Ascending aorta (tissue), 2 donors: ENCODE results near the gene FAM47E. TPM values are rescaled to one million over a fixed set of nuclear protein-coding genes. Genes with fewer than 3 reads are reported as not detected.

ENCODE experiments used
- DNase-seq, 2 donors: peaks; one replicate each; pipeline ENCODE4 v3.0.0-alpha.2; 2019; ENCODE audit warnings: low spot score in 2 of 2
- H3K27ac ChIP-seq, 2 donors: fragments of 200-600 bp; sonication (generic); one replicate each; pipeline ENCODE4 v1.5.1; 2016 to 2017; ENCODE audit warnings: mild to moderate bottlenecking in 1 of 2
- H3K27me3 ChIP-seq: fragments of 200-600 bp; sonication (generic); one replicate; pipeline ENCODE4 v1.5.1; 2017
- H3K36me3 ChIP-seq, 2 donors: fragments of 200-600 bp; sonication (generic); one replicate each; pipeline ENCODE4 v1.5.1; 2016
- H3K4me1 ChIP-seq, 2 donors: fragments of 200-600 bp; sonication (generic); one replicate each; pipeline ENCODE4 v1.5.1; 2016 to 2017; ENCODE audit warnings: mild to moderate bottlenecking in 1 of 2
- H3K4me3 ChIP-seq, 2 donors: fragments of 200-600 bp; sonication (generic); one replicate each; pipeline ENCODE4 v1.5.1; 2016 to 2017; ENCODE audit warnings: mild to moderate bottlenecking in 1 of 2
- H3K9me3 ChIP-seq, 2 donors: fragments of 200-600 bp; sonication (generic); one replicate each; pipeline ENCODE4 v1.5.1; 2016
- intact Hi-C: fragments of 100-400 bp; cut with DNase I; formaldehyde crosslinking; loops from one replicate; pipeline ENCODE4 v1.15.1; 2023
- total RNA-seq: library from RNA; depleted of rRNA; stranded (reverse); fragments of >200 nt; gene quantifications from one replicate; pipeline ENCODE4 v1.1.0, GENCODE V29; 2016
- TF ChIP-seq, protein P1 (sequence below), 3 experiments: fragments of 200-600 bp in 2 of 3; fragments of 450-650 bp in 1 of 3; sonication (generic) in 2 of 3; IDR thresholded peaks; one replicate each; pipeline ENCODE4 v1.5.1; 2016 to 2019; ENCODE audit warnings: antibody characterized with exemption in 3 of 3, mild to moderate bottlenecking in 1 of 3, moderate library complexity in 1 of 3

Gene FAM47E
- total RNA-seq, 1 donor from 2014 or later = not detected

DNA sequence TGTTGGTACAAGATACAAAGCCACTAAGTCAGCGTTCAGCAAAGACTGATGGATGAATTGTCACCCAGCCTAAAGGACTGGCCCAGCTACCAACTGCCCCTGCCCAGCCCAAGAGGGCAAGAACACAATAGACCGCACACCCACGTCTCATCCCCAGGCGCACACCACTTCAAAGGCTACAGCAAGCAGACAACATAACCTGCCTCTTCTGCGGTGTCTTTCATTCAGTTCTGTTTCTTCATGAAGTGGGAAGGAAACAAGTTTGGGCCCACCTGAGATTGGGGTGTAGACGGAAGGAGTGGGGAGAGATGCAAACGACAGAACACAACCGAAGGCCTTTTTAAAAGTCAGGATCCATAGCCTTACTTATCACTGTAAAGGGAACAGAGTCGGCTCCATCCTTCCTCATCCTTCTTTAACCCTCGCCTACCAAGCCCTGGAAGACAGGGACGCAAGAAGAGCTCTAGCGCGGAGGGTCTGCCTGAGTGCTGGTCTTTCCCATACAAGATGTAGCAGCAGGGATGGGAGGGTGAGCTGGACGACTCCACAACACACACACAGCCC is 38.6 kb upstream of the FAM47E start:
- Histone ChIP-seq H3K27ac (peak overlapping the region; percentile 97 to 99), H3K36me3 (no peaks in the 10 kb centered on the region), H3K4me1 (peaks cover 15 to 51% of the 10 kb centered on the region in 2 donors), H3K4me3 (peak overlapping the region; percentile 92 to 97), H3K27me3 (no peaks in the 10 kb centered on the region), H3K9me3 (no peaks in the 10 kb centered on the region)
- TF ChIP-seq, protein P1, sequence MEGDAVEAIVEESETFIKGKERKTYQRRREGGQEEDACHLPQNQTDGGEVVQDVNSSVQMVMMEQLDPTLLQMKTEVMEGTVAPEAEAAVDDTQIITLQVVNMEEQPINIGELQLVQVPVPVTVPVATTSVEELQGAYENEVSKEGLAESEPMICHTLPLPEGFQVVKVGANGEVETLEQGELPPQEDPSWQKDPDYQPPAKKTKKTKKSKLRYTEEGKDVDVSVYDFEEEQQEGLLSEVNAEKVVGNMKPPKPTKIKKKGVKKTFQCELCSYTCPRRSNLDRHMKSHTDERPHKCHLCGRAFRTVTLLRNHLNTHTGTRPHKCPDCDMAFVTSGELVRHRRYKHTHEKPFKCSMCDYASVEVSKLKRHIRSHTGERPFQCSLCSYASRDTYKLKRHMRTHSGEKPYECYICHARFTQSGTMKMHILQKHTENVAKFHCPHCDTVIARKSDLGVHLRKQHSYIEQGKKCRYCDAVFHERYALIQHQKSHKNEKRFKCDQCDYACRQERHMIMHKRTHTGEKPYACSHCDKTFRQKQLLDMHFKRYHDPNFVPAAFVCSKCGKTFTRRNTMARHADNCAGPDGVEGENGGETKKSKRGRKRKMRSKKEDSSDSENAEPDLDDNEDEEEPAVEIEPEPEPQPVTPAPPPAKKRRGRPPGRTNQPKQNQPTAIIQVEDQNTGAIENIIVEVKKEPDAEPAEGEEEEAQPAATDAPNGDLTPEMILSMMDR (IDR thresholded peaks at IDR 0.05) = no peak
- intact Hi-C loops = loop anchor here (1.0 to 5.0 kb wide), 6 partner anchors 14 to 944 kb away; partner anchors contain the start of genes CCNG2, SDAD1 and STBD1
- DNase-seq = no peak

DNA sequence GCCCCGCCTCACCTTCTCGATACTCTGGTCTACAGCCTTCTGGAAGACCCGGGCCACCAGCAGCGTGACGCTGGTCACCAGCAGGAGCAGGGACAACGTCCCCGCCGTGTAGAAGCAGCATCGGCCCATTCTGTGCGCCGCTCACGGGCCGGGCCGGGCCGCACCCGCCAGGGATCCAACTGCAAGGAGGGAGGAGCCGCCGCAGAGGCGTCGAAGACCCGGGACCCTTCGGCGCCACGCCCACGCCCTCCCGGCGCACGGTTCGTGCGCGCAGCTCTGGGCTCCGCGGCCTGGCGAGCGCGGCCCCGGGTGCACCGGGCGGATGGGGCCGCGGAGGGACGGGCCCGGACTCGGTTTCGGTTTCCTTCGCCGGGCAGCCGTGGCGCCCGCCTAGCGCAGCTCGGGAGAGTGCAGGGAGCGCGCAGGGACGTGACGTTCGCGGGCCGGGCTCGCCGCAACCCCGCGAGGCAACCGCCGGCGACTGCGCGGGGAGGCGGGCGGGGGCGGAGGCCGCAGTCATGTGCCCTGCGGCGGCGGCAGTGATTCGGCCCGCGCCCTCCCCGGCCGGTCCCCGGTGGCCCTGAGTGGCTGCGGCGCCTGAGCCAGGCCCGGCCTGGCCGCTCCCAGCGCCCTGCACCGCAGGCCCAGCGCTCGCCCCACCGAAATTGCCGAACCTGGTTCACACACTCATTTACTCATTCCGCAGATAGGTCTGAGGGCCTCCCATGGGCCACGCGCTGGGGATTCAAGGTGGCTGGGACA is 37.9 kb upstream of the FAM47E start, which contains the start of gene SCARB2:
Gene SCARB2, minus strand, starts transcription at position 410 of the 762 bp plus-strand sequence. Its CDS starts 281 bp downstream, at position 129.
- DNase-seq = peak; percentile 56 to 94
- Histone ChIP-seq H3K36me3 (no peaks in the 10 kb centered on the region), H3K9me3 (no peaks in the 10 kb centered on the region), H3K4me1 (peaks cover 15 to 46% of the 10 kb centered on the region in 2 donors), H3K27ac (peak within 1 kb of the TSS; percentile 97 to 99), H3K4me3 (peak within 1 kb of the TSS; percentile 92 to 97), H3K27me3 (no peaks in the 10 kb centered on the region)
- intact Hi-C loops = loop anchor here (1.0 to 5.0 kb wide), 6 partner anchors 15 to 944 kb away; partner anchors contain the start of genes CCNG2, SDAD1 and STBD1
- TF ChIP-seq, protein P1 (IDR thresholded peaks at IDR 0.05) = no peak

DNA sequence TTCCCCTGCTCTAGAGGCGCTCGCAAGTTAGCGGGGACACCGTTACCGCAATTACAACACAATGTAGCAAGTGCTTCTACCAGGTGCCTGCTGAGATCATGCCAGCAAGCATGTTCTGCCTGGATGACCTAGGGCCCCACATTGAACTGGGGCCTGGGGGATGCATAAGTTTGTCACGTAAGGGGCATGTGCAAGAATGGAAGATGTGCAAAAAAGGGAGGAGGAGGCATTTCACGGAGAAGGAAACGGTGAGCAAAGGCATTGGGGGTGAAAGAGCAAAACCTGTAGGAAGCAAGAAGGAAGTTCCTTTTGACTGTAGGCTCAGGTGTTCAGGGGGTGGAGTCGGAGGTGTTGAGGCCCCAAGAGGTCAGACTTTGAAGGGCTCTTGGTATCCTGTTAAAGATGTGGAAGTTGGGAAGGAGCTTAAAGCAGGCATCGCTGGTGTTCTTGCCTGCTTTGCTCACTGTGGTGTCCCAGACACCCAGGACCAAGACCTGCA is 37.3 kb upstream of the FAM47E start:
- Histone ChIP-seq H3K27ac (peak overlapping the region; percentile 97 to 99), H3K9me3 (no peaks in the 10 kb centered on the region), H3K4me1 (peaks cover 12 to 39% of the 10 kb centered on the region in 2 donors), H3K36me3 (no peaks in the 10 kb centered on the region), H3K4me3 (peak overlapping the region; percentile 92 to 97), H3K27me3 (no peaks in the 10 kb centered on the region)
- intact Hi-C loops = loop anchor here (5.0 kb wide), 2 partner anchors 222 to 943 kb away; partner anchors contain the start of genes CCNG2 and SDAD1
- TF ChIP-seq, protein P1 (IDR thresholded peaks at IDR 0.05) = no peak
- DNase-seq = no peak

DNA sequence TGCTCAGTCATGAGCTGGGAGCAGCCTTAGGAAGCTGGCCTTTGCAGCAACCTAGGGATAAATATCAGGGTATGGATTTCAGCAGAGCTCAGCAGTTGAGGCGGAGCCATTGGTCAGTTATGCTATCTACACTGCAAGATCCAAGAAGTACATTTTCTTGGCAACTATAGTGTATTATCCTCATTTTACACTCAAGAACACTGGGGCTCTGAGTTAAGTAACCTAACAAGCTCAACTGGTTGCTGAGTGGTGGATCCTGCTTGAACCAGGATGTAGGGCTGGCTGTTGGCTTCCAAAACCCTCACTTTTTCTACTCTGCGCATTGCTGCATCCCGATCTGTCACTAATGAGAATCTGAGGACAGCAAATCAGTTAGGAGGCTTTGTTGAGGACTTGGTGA is 36.4 kb upstream of the FAM47E start:
- intact Hi-C loops = no loop called here
- no peaks in the 10 kb centered on the region for H3K9me3 ChIP-seq
- no peak overlapping the region for H3K4me3 ChIP-seq
- no peaks in the 10 kb centered on the region for H3K36me3 ChIP-seq
- no peak for DNase-seq
- H3K4me1 ChIP-seq = peaks cover 12 to 32% of the 10 kb centered on the region in 2 donors
- no peaks in the 10 kb centered on the region for H3K27me3 ChIP-seq
- TF ChIP-seq, protein P1 (IDR thresholded peaks at IDR 0.05) = no peak
- H3K27ac ChIP-seq = peak overlapping the region; percentile 97 to 99

DNA sequence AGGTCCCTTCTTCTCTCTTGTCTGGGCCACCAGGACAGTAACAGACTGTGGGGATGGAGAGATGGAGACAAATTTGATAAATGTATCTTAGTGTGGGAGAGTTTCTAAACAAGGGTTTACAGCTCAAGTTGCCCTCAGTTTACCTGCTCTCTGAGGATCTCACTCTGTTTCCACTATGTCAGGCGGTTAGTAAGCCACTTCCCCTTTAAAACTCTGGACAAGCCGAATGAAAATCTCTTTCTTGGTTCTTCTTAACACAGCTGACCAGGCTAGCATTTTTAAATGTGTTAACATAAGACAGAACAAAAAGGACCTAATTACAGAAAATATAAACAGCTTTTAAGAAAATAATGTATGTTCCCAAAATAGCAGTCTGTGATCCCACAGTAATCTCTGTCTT is 35.0 kb upstream of the FAM47E start:
- intact Hi-C loops = no loop called here
- peaks cover 7 to 18% of the 10 kb centered on the region in 2 donors for H3K4me1 ChIP-seq
- DNase-seq = no peak

More for the DNA sequence above, 35.0 kb upstream of the FAM47E start:
- TF ChIP-seq, protein P1 (IDR thresholded peaks at IDR 0.05) = no peak
- Histone ChIP-seq H3K9me3 (no peaks in the 10 kb centered on the region), H3K27me3 (no peaks in the 10 kb centered on the region), H3K27ac (no peak overlapping the region), H3K36me3 (no peaks in the 10 kb centered on the region), H3K4me3 (no peak overlapping the region)
